NT2/D1 (cell line): ENCODE data around the gene RAB9A.

Experiments used
- DNase-seq: peaks from one replicate; pipeline ENCODE4 v3.0.0-alpha.2; 2011; ENCODE audit warnings: low read depth, low spot score
- H3K27me3 ChIP-seq: 2 replicates; pipeline ENCODE4 v1.6.0; 2011; ENCODE audit warnings: mild to moderate bottlenecking; ENCODE audit not compliant: insufficient read length, insufficient read depth
- H3K36me3 ChIP-seq: 2 replicates; pipeline ENCODE4 v1.6.1; 2011; ENCODE audit warnings: mild to moderate bottlenecking, low read length, mixed read lengths; ENCODE audit not compliant: insufficient read depth, insufficient read length
- H3K4me1 ChIP-seq: 2 replicates; pipeline ENCODE4 v1.5.1; 2011; ENCODE audit not compliant: insufficient read depth, insufficient read length
- H3K4me3 ChIP-seq: 2 replicates; pipeline ENCODE4 v1.5.1; 2011; ENCODE audit warnings: low read depth; ENCODE audit not compliant: insufficient read length
- H3K9ac ChIP-seq: 2 replicates; pipeline ENCODE4 v1.6.0; 2011; ENCODE audit warnings: low read depth; ENCODE audit not compliant: insufficient read length
- H3K9me3 ChIP-seq: 2 replicates; pipeline ENCODE4 v1.5.1; 2011; ENCODE audit warnings: mild to moderate bottlenecking, low read length; ENCODE audit not compliant: insufficient read depth
- SUZ12 ChIP-seq: IDR thresholded peaks from 2 replicates; pipeline ENCODE4 v1.6.1; 2011; ENCODE audit not compliant: insufficient read length, insufficient read depth; ENCODE audit errors: extremely low read depth
- YY1 ChIP-seq: IDR thresholded peaks from 2 replicates; pipeline ENCODE4 v1.6.1; 2011; ENCODE audit not compliant: insufficient read length, insufficient read depth
- ZNF274 ChIP-seq: IDR thresholded peaks from 2 replicates; pipeline ENCODE4 v1.6.1; 2011; ENCODE audit warnings: mild to moderate bottlenecking, low read depth, low read length

The RAB9A gene

DNA sequence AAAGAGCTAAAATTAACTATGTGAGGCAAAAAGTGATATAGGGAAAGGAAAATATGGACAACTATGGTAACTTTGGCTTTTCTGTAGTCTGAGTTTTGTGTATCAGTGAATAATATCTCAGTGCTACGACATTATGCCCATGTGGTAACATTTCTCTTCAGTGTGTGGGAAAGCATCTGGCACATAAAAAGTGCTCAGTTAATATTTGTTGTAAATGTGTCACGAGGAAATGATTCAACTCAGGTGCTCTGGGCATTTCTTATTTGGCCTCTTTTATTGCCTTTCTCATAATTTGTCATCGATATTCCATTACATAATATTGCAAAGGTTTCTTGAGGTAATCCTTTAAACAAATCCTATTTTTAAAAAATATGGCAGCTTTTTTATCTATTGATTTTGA is 63.2 kb downstream of the RAB9A start:
- Histone ChIP-seq H3K9ac (no peak overlapping the region), H3K27me3 (no peaks in the 10 kb centered on the region), H3K4me1 (no peaks in the 10 kb centered on the region), H3K36me3 (peaks cover 66% of the 10 kb centered on the region), H3K4me3 (no peak overlapping the region), H3K9me3 (no peaks in the 10 kb centered on the region)
- no peak for DNase-seq
- TF ChIP-seq YY1 (no peak), SUZ12 (no peak), ZNF274 (no peak)

DNA sequence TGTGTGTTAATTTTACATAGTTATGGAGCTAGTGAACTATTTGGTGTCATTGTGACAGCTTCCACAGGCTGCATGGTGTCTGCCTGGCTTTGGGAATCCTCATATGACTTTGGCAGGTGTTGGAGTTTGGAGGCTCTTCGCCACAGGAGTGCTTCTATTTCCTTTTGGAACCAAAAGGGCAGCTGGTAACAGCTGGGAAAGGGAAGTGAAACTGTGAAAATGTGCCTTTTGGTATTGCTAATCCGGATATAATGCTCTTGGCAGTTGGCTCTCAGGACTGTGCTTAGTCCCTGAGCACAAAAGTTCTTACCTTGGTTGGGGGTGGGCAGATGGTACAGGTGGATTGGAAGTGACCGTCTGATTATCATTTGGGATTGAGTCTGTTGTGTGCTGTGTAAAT is 63.7 kb downstream of the RAB9A start:
- Histone ChIP-seq H3K36me3 (peaks cover 66% of the 10 kb centered on the region), H3K27me3 (no peaks in the 10 kb centered on the region), H3K4me3 (no peak overlapping the region), H3K9me3 (no peaks in the 10 kb centered on the region), H3K9ac (no peak overlapping the region), H3K4me1 (no peaks in the 10 kb centered on the region)
- no peak for DNase-seq
- TF ChIP-seq ZNF274 (no peak), YY1 (no peak), SUZ12 (no peak)

DNA sequence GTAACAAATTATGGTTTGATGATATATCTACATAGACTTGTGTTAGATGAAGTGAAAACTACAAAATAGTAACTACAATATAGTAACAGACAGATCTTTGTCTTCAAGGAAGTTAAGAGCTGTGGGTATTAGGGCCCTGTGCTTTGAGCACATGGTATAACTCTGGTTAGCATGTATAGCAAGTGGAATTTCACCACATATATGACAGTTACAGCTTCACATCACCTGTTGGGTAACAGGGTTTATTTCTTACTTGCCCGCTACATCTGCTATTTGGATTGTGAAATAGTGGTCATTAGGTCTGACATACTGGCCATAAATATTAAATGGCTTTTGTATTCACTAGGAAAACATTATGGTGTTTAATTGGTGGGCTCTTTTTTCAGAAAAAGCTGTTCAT is 65.8 kb downstream of the RAB9A start:
- Histone ChIP-seq H3K4me3 (no peak overlapping the region), H3K4me1 (no peaks in the 10 kb centered on the region), H3K9ac (no peak overlapping the region), H3K9me3 (no peaks in the 10 kb centered on the region), H3K36me3 (peaks cover 72% of the 10 kb centered on the region), H3K27me3 (no peaks in the 10 kb centered on the region)
- DNase-seq: no peak
- TF ChIP-seq YY1 (no peak), ZNF274 (no peak), SUZ12 (no peak)

DNA sequence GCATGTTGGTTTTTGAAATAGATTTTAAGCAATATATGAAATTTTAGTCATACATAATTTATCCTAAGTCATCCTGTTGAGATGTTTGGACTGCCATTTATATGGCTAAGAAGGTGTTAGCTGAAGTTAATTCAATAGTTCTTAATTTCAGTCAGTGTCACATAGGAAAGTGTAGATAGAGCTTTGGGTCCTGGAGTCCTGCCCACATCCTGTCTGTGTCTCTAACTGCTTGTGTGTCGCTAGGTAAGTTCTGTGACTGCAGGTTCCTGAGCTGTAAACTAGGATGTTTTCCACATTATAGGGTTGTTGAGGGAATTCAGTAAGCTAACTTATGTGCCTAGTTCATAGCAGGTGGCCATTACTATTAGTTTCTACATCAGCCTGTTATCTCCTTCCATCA is 66.3 kb downstream of the RAB9A start:
- Histone ChIP-seq H3K36me3 (peaks cover 73% of the 10 kb centered on the region), H3K4me3 (no peak overlapping the region), H3K9me3 (no peaks in the 10 kb centered on the region), H3K27me3 (no peaks in the 10 kb centered on the region), H3K9ac (no peak overlapping the region), H3K4me1 (no peaks in the 10 kb centered on the region)
- TF ChIP-seq SUZ12: no peak
- TF ChIP-seq ZNF274: no peak
- TF ChIP-seq YY1: no peak
- DNase-seq: no peak

DNA sequence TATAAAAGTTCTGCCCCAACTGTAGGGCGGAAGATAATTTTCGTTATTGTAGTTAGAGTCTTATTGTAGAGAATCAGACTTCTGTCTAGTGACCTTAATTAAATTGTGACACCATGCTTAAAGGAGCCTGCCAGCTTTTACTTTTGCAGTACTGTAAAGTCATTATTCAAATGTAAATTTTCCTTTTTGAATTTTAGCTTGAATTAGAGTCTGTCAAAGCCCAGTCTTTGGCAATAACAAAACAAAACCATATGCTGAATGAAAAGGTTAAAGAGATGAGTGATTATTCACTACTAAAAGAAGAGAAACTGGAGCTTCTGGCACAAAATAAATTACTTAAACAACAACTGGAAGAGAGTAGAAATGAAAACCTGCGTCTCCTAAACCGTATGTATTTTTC is 67.5 kb downstream of the RAB9A start:
- Histone ChIP-seq H3K4me1 (peaks cover 4% of the 10 kb centered on the region), H3K27me3 (no peaks in the 10 kb centered on the region), H3K9ac (no peak overlapping the region), H3K9me3 (no peaks in the 10 kb centered on the region), H3K4me3 (no peak overlapping the region), H3K36me3 (peaks cover 72% of the 10 kb centered on the region)
- TF ChIP-seq ZNF274: no peak
- TF ChIP-seq SUZ12: no peak
- TF ChIP-seq YY1: no peak
- no peak for DNase-seq

DNA sequence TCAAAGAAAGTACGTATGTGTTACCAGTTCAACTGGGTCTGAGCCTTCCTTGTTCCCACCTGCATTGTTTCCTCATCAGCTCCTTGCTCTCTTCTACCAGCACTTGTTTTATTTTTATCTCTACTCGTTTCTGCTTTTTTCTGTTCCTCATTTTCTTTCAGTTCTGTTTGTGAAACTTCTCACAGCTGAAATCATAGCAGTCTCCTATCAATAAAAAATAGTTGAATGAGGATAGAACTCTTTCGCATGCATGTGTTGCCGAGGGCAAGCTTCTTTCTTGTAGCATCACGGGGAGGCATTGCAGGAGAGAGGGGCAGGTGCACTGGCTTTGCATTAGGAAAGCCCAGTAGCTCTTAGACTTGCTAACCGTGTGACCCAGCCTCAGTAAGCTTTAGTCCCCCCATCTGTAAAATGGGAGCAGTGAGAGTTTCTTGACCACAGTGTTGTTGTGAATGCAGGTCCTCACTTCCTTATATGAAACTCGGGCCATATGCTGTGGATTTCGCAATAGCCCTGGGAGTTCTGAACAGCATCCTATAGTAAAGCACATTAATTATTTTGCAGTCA is 70.3 kb downstream of the RAB9A start:
- no peaks in the 10 kb centered on the region for H3K9me3 ChIP-seq
- peaks cover 78% of the 10 kb centered on the region for H3K36me3 ChIP-seq
- H3K4me3 ChIP-seq: no peak overlapping the region
- no peak overlapping the region for H3K9ac ChIP-seq
- no peaks in the 10 kb centered on the region for H3K27me3 ChIP-seq
- no peak for DNase-seq
- TF ChIP-seq SUZ12 (no peak), YY1 (no peak), ZNF274 (no peak)
- peaks cover 4% of the 10 kb centered on the region for H3K4me1 ChIP-seq
